Suprapubic skin (tissue), 4 donors: ENCODE measurements around the gene COL4A4. TPM values are rescaled to one million over a fixed set of nuclear protein-coding genes. Genes with fewer than 3 reads are reported as not detected.

Experiments used
- DNase-seq, 2 donors: peaks; one replicate each; pipeline ENCODE4 v3.0.0-alpha.2; 2019; ENCODE audit warnings: low spot score in 2 of 2
- H3K27ac ChIP-seq: fragments of 200-600 bp; sonication (generic); one replicate; pipeline ENCODE4 v1.5.1; 2019
- H3K27me3 ChIP-seq: fragments of 200-600 bp; sonication (generic); one replicate; pipeline ENCODE4 v1.5.1; 2019
- H3K36me3 ChIP-seq: fragments of 200-600 bp; sonication (generic); one replicate; pipeline ENCODE4 v1.5.1; 2019
- H3K4me1 ChIP-seq: fragments of 200-600 bp; sonication (generic); one replicate; pipeline ENCODE4 v1.5.1; 2019
- H3K4me3 ChIP-seq: fragments of 200-600 bp; sonication (generic); one replicate; pipeline ENCODE4 v1.5.1; 2019; ENCODE audit warnings: mild to moderate bottlenecking
- H3K9me3 ChIP-seq: fragments of 200-600 bp; sonication (generic); one replicate; pipeline ENCODE4 v1.5.1; 2019
- CTCF ChIP-seq, 2 donors: fragments of 200-600 bp in 1 of 2; fragments of 450-650 bp in 1 of 2; sonication (generic) in 1 of 2; IDR thresholded peaks; one replicate each; pipeline ENCODE4 v1.5.1; 2016 to 2019; ENCODE audit warnings: antibody characterized with exemption in 2 of 2, mild to moderate bottlenecking in 1 of 2, moderate library complexity in 1 of 2
- EP300 ChIP-seq: sonication (generic); formaldehyde crosslinking; IDR thresholded peaks from one replicate; pipeline ENCODE4 v1.6.1; 2017; ENCODE audit warnings: antibody characterized with exemption
- POLR2A ChIP-seq, 2 donors: fragments of 450-650 bp; IDR thresholded peaks; one replicate each; pipeline ENCODE4 v1.6.1; 2017; ENCODE audit warnings: antibody characterized with exemption in 2 of 2, mild to moderate bottlenecking in 2 of 2, moderate library complexity in 2 of 2
- POLR2AphosphoS5 ChIP-seq, 3 donors: sonication (generic); formaldehyde crosslinking; IDR thresholded peaks; one replicate each; pipeline ENCODE4 v1.6.1; 2017; ENCODE audit warnings: antibody characterized with exemption in 3 of 3
- WGBS: methylation state at CpG from one replicate; pipeline ENCODE4 v1.1.5; 2018; 5-methylcytosine and 5-hydroxymethylcytosine counted together
- total RNA-seq, 4 donors: library from RNA; depleted of rRNA; stranded (reverse); fragments of >200 nt; gene quantifications; one replicate each; pipeline ENCODE4 v1.1.0, GENCODE V29; 2016

COL4A4 gene
- total RNA-seq, 4 donors from 2014 or later: 0.16 to 0.25 (median 0.23) TPM

- Histone ChIP-seq H3K36me3 (no peaks in the 10 kb centered on the region), H3K4me1 (no peaks in the 10 kb centered on the region), H3K4me3 (no peak overlapping the region), H3K9me3 (no peaks in the 10 kb centered on the region), H3K27me3 (peaks cover 15% of the 10 kb centered on the region), H3K27ac (no peak overlapping the region)
- TF ChIP-seq POLR2AphosphoS5 (IDR thresholded peaks at IDR 0.05): no peak
- TF ChIP-seq POLR2A (IDR thresholded peaks at IDR 0.05): no peak
- no peak for TF ChIP-seq CTCF (IDR thresholded peaks at IDR 0.05)
- TF ChIP-seq EP300: no peak
- 57% methylated on average over 8 of the region's 8 CpGs for WGBS
- no peak for DNase-seq
These were observed 36.8 kb downstream of the COL4A4 start for GRCh38 chr2:227127201-227127600.

GRCh38 chr2:227125506-227125905 is 38.5 kb downstream of the COL4A4 start:
- H3K27me3 ChIP-seq: peaks cover 15% of the 10 kb centered on the region
- 80% methylated on average over 5 of the region's 5 CpGs for WGBS

GRCh38 chr2:227124811-227125210 is 39.2 kb downstream of the COL4A4 start:
- H3K9me3 ChIP-seq: no peaks in the 10 kb centered on the region
- no peaks in the 10 kb centered on the region for H3K4me1 ChIP-seq
- no peak for DNase-seq
- peaks cover 15% of the 10 kb centered on the region for H3K27me3 ChIP-seq
- no peaks in the 10 kb centered on the region for H3K36me3 ChIP-seq
- H3K4me3 ChIP-seq: no peak overlapping the region
- no peak for TF ChIP-seq POLR2A (IDR thresholded peaks at IDR 0.05)
- no peak for TF ChIP-seq POLR2AphosphoS5 (IDR thresholded peaks at IDR 0.05)
- no peak for TF ChIP-seq CTCF (IDR thresholded peaks at IDR 0.05)
- no peak for TF ChIP-seq EP300
- 42% methylated on average over 2 of the region's 2 CpGs for WGBS
- no peak overlapping the region for H3K27ac ChIP-seq

More at GRCh38 chr2:227125506-227125905, 38.5 kb downstream of the COL4A4 start:
- no peak for DNase-seq
- Histone ChIP-seq H3K36me3 (no peaks in the 10 kb centered on the region), H3K27ac (no peak overlapping the region), H3K4me1 (no peaks in the 10 kb centered on the region), H3K4me3 (no peak overlapping the region), H3K9me3 (no peaks in the 10 kb centered on the region)
- TF ChIP-seq POLR2AphosphoS5 (IDR thresholded peaks at IDR 0.05): no peak
- TF ChIP-seq POLR2A (IDR thresholded peaks at IDR 0.05): no peak
- no peak for TF ChIP-seq CTCF (IDR thresholded peaks at IDR 0.05)
- TF ChIP-seq EP300: no peak

GRCh38 chr2:227123697-227124096 is 40.3 kb downstream of the COL4A4 start:
- TF ChIP-seq POLR2AphosphoS5 (IDR thresholded peaks at IDR 0.05) (no peak), POLR2A (IDR thresholded peaks at IDR 0.05) (no peak), CTCF (IDR thresholded peaks at IDR 0.05) (no peak), EP300 (no peak)
- H3K9me3 ChIP-seq: no peaks in the 10 kb centered on the region
- H3K4me1 ChIP-seq: no peaks in the 10 kb centered on the region
- 81% methylated on average over 2 of the region's 4 CpGs for WGBS
- no peak overlapping the region for H3K27ac ChIP-seq
- peaks cover 14% of the 10 kb centered on the region for H3K27me3 ChIP-seq
- no peak for DNase-seq
- no peak overlapping the region for H3K4me3 ChIP-seq
- no peaks in the 10 kb centered on the region for H3K36me3 ChIP-seq

GRCh38 chr2:227118353-227118752 is 45.7 kb downstream of the COL4A4 start:
- no peak overlapping the region for H3K27ac ChIP-seq
- TF ChIP-seq POLR2AphosphoS5 (IDR thresholded peaks at IDR 0.05): no peak
- TF ChIP-seq CTCF (IDR thresholded peaks at IDR 0.05): no peak
- no peak for TF ChIP-seq POLR2A (IDR thresholded peaks at IDR 0.05)
- TF ChIP-seq EP300: no peak
- no peaks in the 10 kb centered on the region for H3K27me3 ChIP-seq
- no peaks in the 10 kb centered on the region for H3K9me3 ChIP-seq
- DNase-seq: no peak
- no peaks in the 10 kb centered on the region for H3K4me1 ChIP-seq
- H3K4me3 ChIP-seq: no peak overlapping the region
- no peaks in the 10 kb centered on the region for H3K36me3 ChIP-seq
